ENCODE data around the gene SCP2.

The SCP2 gene

GRCh38 chr1:53080769-53081168, 153.7 kb downstream of the SCP2 start:
- no peak for DNase-seq (ENCODE audit: low read depth in 1 of 2, low spot score in 1 of 2)

GRCh38 chr1:53081384-53082066, 154.4 kb downstream of the SCP2 start:
- no peak for DNase-seq (ENCODE audit: low read depth in 1 of 2, low spot score in 1 of 2)

- no peak for DNase-seq (ENCODE audit: low read depth in 1 of 2, low spot score in 1 of 2)
Measured at GRCh38 chr1:53082826-53083455, 155.9 kb downstream of the SCP2 start.

- no peak for DNase-seq (ENCODE audit: low read depth in 1 of 2, low spot score in 1 of 2)
Measured at GRCh38 chr1:53083636-53084588, 156.8 kb downstream of the SCP2 start.

- no peak for DNase-seq (ENCODE audit: low read depth in 1 of 2, low spot score in 1 of 2)
Measured at GRCh38 chr1:53084589-53084971, 157.5 kb downstream of the SCP2 start.

- DNase-seq (ENCODE audit: low read depth in 1 of 2, low spot score in 1 of 2): no peak
Measured at GRCh38 chr1:53085405-53085804, 158.3 kb downstream of the SCP2 start.

GRCh38 chr1:53086491-53087070, 159.5 kb downstream of the SCP2 start:
- no peak for DNase-seq (ENCODE audit: low read depth in 1 of 2, low spot score in 1 of 2)

- DNase-seq (ENCODE audit: low read depth in 1 of 2, low spot score in 1 of 2): no peak
Measured at GRCh38 chr1:53087332-53088285, 160.5 kb downstream of the SCP2 start.

GRCh38 chr1:53088616-53089300, 161.7 kb downstream of the SCP2 start:
- DNase-seq (ENCODE audit: low read depth in 1 of 2, low spot score in 1 of 2): no peak

GRCh38 chr1:53089478-53090226, 162.6 kb downstream of the SCP2 start:
- DNase-seq (ENCODE audit: low read depth in 1 of 2, low spot score in 1 of 2): no peak

- no peak for DNase-seq (ENCODE audit: low read depth in 1 of 2, low spot score in 1 of 2)
Measured at GRCh38 chr1:53090227-53091147, 163.4 kb downstream of the SCP2 start.

GRCh38 chr1:53091841-53092645, 165.0 kb downstream of the SCP2 start:
- DNase-seq (ENCODE audit: low read depth in 1 of 2, low spot score in 1 of 2): no peak

GRCh38 chr1:53092659-53093450, 165.8 kb downstream of the SCP2 start:
- no peak for DNase-seq (ENCODE audit: low read depth in 1 of 2, low spot score in 1 of 2)

GRCh38 chr1:53093451-53093754, 166.3 kb downstream of the SCP2 start:
- DNase-seq (ENCODE audit: low read depth in 1 of 2, low spot score in 1 of 2): no peak

GRCh38 chr1:53093778-53094532, 166.9 kb downstream of the SCP2 start:
- no peak for DNase-seq (ENCODE audit: low read depth in 1 of 2, low spot score in 1 of 2)

GRCh38 chr1:53094533-53094919, 167.4 kb downstream of the SCP2 start:
- no peak for DNase-seq (ENCODE audit: low read depth in 1 of 2, low spot score in 1 of 2)

Data from activated CD4-positive, alpha-beta T cell treated with anti-CD3 and anti-CD28 coated beads, Interleukin-2, amount 50 U/mL, for 24 hours (primary cell).